Measurements from ENCODE around the gene SGCD.

Gene SGCD

DNA sequence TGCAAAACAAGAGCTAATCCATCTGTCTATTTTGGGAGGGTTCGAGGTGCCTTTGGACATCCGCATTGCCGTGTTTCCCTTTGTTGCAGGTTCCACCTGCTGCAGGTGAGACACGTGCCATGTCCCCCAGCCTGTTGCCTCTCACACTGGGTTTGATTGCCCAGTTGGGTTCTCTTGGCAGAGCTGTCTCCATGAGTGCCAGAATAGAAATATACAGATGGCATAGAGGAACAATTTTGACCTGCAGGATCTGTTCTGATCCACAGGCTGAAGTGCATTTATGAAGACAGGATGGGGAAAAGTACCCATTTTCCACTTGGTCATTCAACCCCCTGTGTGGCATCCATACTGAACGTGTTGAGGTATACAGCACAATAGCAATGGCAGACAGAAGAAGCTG lies 178.1 kb downstream of the SGCD start:
- H3K36me3 ChIP-seq (ENCODE audit: control insufficient read depth, insufficient read depth, low read length) = no peaks in the 10 kb centered on the region
- no peaks in the 10 kb centered on the region for H3K4me1 ChIP-seq (ENCODE audit: control insufficient read depth, insufficient read depth, low read length, poor library complexity, severe bottlenecking)
- no peaks in the 10 kb centered on the region for H3K9me3 ChIP-seq (ENCODE audit: control insufficient read depth, low read length)
- no peak overlapping the region for H3K4me3 ChIP-seq (ENCODE audit: extremely low read depth, insufficient read depth, low read length, poor library complexity, severe bottlenecking)
- no peak overlapping the region for H3K27ac ChIP-seq (ENCODE audit: low read depth, low read length, severe bottlenecking)
- 96 to 100% methylated on average over 4 of the region's 5 CpGs for WGBS, 2 experiments (ENCODE audit: insufficient coverage in 2 of 2)

GRCh38 chr5:156513123-156513815 lies 186.3 kb downstream of the SGCD start:
- Histone ChIP-seq H3K4me3 (ENCODE audit: extremely low read depth, insufficient read depth, low read length, poor library complexity, severe bottlenecking) (no peak overlapping the region), H3K9me3 (ENCODE audit: control insufficient read depth, low read length) (no peaks in the 10 kb centered on the region), H3K4me1 (ENCODE audit: control insufficient read depth, insufficient read depth, low read length, poor library complexity, severe bottlenecking) (no peaks in the 10 kb centered on the region), H3K36me3 (ENCODE audit: control insufficient read depth, insufficient read depth, low read length) (no peaks in the 10 kb centered on the region), H3K27ac (ENCODE audit: low read depth, low read length, severe bottlenecking) (no peak overlapping the region)
- 33 to 89% methylated on average over 1 of the region's 2 CpGs for whole genome bisulfite sequencing, 2 experiments (ENCODE audit: insufficient coverage in 2 of 2)

GRCh38 chr5:156515121-156515520 lies 188.2 kb downstream of the SGCD start:
- H3K4me3 ChIP-seq (ENCODE audit: extremely low read depth, insufficient read depth, low read length, poor library complexity, severe bottlenecking) = no peak overlapping the region
- no peak overlapping the region for H3K27ac ChIP-seq (ENCODE audit: low read depth, low read length, severe bottlenecking)
- no peaks in the 10 kb centered on the region for H3K9me3 ChIP-seq (ENCODE audit: control insufficient read depth, low read length)
- WGBS, 2 experiments (ENCODE audit: insufficient coverage in 2 of 2) = 70 to 89% methylated on average over 1 of the region's 2 CpGs
- H3K4me1 ChIP-seq (ENCODE audit: control insufficient read depth, insufficient read depth, low read length, poor library complexity, severe bottlenecking) = no peaks in the 10 kb centered on the region
- H3K36me3 ChIP-seq (ENCODE audit: control insufficient read depth, insufficient read depth, low read length) = no peaks in the 10 kb centered on the region

DNA sequence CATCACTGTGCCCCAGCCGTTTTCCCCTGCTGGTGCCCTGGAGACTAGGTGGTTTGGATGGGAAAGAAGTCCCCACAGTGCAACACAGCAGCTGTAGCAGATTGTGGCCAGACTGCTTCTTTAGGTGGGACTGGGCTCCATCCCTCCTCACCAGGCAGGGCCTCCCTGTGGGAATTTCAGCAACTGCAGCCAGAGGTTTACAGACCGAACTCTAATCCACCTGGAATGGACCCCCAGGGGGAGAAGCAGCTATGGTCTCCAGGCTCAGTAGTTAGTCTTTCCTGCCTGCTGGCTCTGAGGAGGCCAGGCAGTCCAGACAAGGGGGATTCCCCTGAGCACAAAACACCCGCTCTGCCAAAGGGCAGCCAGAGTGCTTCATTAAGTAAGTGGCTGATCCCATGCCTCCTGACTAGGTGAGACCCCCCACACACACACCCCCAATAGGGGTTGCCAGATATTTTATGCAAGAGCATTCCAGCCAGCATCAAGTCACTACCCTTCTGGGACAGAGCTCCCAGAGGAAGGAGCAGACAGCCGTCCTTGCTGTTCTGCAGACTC lies 188.9 kb downstream of the SGCD start:
- Histone ChIP-seq H3K9me3 (ENCODE audit: control insufficient read depth, low read length) (no peaks in the 10 kb centered on the region), H3K36me3 (ENCODE audit: control insufficient read depth, insufficient read depth, low read length) (no peaks in the 10 kb centered on the region), H3K27ac (ENCODE audit: low read depth, low read length, severe bottlenecking) (no peak overlapping the region), H3K4me3 (ENCODE audit: extremely low read depth, insufficient read depth, low read length, poor library complexity, severe bottlenecking) (no peak overlapping the region), H3K4me1 (ENCODE audit: control insufficient read depth, insufficient read depth, low read length, poor library complexity, severe bottlenecking) (no peaks in the 10 kb centered on the region)
- WGBS, 2 experiments (ENCODE audit: insufficient coverage in 2 of 2) = 72 to 73% methylated on average over 2 to 4 of the region's 4 CpGs

GRCh38 chr5:156522651-156523529 lies 195.9 kb downstream of the SGCD start:
- Histone ChIP-seq H3K27ac (ENCODE audit: low read depth, low read length, severe bottlenecking) (no peak overlapping the region), H3K4me1 (ENCODE audit: control insufficient read depth, insufficient read depth, low read length, poor library complexity, severe bottlenecking) (no peaks in the 10 kb centered on the region)
- WGBS, 2 experiments (ENCODE audit: insufficient coverage in 2 of 2) = 78 to 91% methylated on average over 4 of the region's 5 CpGs

DNA sequence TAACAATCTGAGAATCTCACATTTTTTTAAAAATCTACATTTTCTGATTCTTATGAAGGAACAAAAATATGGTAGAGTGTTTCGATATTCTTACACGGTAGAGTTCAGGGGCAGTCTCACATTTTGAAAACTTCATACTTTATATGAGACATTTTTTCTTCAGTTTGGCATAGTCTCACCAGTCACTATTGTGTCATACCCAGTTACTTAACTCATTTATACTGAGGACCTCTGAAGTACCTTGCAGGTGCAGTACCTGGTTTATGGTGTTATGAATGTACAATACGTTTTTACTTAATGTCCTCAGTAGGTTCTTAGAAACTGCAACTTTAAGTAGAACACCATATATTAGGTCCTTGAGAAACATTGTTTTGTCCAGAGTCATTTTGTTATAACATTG lies 196.6 kb downstream of the SGCD start:
- H3K9me3 ChIP-seq (ENCODE audit: control insufficient read depth, low read length) = no peaks in the 10 kb centered on the region
- H3K27ac ChIP-seq (ENCODE audit: low read depth, low read length, severe bottlenecking) = no peak overlapping the region
- no peaks in the 10 kb centered on the region for H3K36me3 ChIP-seq (ENCODE audit: control insufficient read depth, insufficient read depth, low read length)
- H3K4me1 ChIP-seq (ENCODE audit: control insufficient read depth, insufficient read depth, low read length, poor library complexity, severe bottlenecking) = no peaks in the 10 kb centered on the region
- H3K4me3 ChIP-seq (ENCODE audit: extremely low read depth, insufficient read depth, low read length, poor library complexity, severe bottlenecking) = no peak overlapping the region
- no CpG with 5 or more reads among the region's 3 CpGs for WGBS, 2 experiments (ENCODE audit: insufficient coverage in 2 of 2)

More at GRCh38 chr5:156522651-156523529, 195.9 kb downstream of the SGCD start:
- H3K4me3 ChIP-seq (ENCODE audit: extremely low read depth, insufficient read depth, low read length, poor library complexity, severe bottlenecking) = no peak overlapping the region
- no peaks in the 10 kb centered on the region for H3K36me3 ChIP-seq (ENCODE audit: control insufficient read depth, insufficient read depth, low read length)
- no peaks in the 10 kb centered on the region for H3K9me3 ChIP-seq (ENCODE audit: control insufficient read depth, low read length)

- no peaks in the 10 kb centered on the region for H3K36me3 ChIP-seq (ENCODE audit: control insufficient read depth, insufficient read depth, low read length)
- 93 to 95% methylated on average over 7 of the region's 9 CpGs for WGBS, 2 experiments (ENCODE audit: insufficient coverage in 2 of 2)
- H3K27ac ChIP-seq (ENCODE audit: low read depth, low read length, severe bottlenecking) = no peak overlapping the region
- no peak overlapping the region for H3K4me3 ChIP-seq (ENCODE audit: extremely low read depth, insufficient read depth, low read length, poor library complexity, severe bottlenecking)
- H3K4me1 ChIP-seq (ENCODE audit: control insufficient read depth, insufficient read depth, low read length, poor library complexity, severe bottlenecking) = no peaks in the 10 kb centered on the region
- no peaks in the 10 kb centered on the region for H3K9me3 ChIP-seq (ENCODE audit: control insufficient read depth, low read length)
Measured at GRCh38 chr5:156526081-156526925, 199.3 kb downstream of the SGCD start.

DNA sequence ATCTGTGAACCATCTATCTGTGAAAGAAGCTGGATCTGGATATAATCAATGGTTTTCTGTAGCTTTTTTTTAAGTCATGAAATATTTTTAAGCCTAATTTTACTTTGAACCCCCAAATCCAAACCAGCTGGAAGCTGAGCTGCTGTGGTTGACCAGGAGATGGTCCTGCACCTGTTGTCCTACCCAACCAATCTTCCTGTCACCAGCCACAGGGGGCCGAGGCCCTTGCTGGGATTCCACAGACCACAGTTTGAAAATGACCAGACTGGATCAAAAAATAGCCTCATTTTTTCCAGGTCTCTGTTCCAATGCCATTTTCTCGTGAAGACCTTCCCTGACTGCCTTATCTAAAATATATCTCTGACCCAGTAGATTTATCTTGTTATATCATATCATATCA lies 200.6 kb downstream of the SGCD start:
- Histone ChIP-seq H3K27ac (ENCODE audit: low read depth, low read length, severe bottlenecking) (no peak overlapping the region), H3K9me3 (ENCODE audit: control insufficient read depth, low read length) (no peaks in the 10 kb centered on the region), H3K36me3 (ENCODE audit: control insufficient read depth, insufficient read depth, low read length) (no peaks in the 10 kb centered on the region), H3K4me1 (ENCODE audit: control insufficient read depth, insufficient read depth, low read length, poor library complexity, severe bottlenecking) (no peaks in the 10 kb centered on the region), H3K4me3 (ENCODE audit: extremely low read depth, insufficient read depth, low read length, poor library complexity, severe bottlenecking) (no peak overlapping the region)
- 69 to 91% methylated on average over 1 of the region's 2 CpGs for WGBS, 2 experiments (ENCODE audit: insufficient coverage in 2 of 2)

DNA sequence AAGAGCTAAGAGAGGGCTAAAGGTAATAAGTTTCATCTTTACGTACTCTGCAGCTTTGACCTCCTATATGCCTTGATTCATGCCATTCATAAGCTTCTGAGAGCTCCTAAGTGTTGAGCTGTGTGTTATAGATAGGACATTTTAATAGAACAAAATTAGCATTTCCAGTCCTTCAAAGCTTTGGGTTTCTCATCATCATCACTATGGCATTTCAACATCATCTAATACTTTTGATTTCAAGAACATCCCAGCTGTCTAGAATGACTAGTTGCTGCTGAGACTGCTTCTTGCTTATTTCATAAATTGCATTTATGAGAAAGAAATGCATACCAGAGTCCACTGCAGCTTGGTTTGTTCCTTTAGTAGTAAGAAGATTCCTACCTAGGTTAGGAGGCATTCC lies 201.7 kb downstream of the SGCD start:
- Histone ChIP-seq H3K36me3 (ENCODE audit: control insufficient read depth, insufficient read depth, low read length) (no peaks in the 10 kb centered on the region), H3K27ac (ENCODE audit: low read depth, low read length, severe bottlenecking) (no peak overlapping the region), H3K4me3 (ENCODE audit: extremely low read depth, insufficient read depth, low read length, poor library complexity, severe bottlenecking) (no peak overlapping the region), H3K9me3 (ENCODE audit: control insufficient read depth, low read length) (no peaks in the 10 kb centered on the region), H3K4me1 (ENCODE audit: control insufficient read depth, insufficient read depth, low read length, poor library complexity, severe bottlenecking) (no peaks in the 10 kb centered on the region)
- WGBS, 2 experiments (ENCODE audit: insufficient coverage in 2 of 2) = no CpG with 5 or more reads among the region's 1 CpG

DNA sequence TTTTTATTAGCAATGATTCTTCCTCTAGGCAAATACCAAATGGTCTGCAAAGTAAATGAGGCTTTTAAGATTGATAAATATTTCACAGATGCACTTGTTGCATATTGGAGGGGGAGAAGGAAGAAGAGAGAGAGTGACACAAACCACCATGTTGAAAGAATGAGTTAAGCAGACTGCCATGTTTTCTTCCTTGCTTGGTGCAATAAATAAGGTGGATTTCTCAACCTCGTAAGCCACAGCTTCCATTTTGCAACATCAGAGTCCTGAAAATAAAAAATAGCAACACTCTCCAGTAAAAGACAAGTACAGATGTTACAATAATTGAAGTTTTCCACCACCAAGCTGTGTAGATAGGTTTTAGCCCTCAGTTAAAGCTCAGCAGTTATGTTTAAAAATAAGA lies 202.9 kb downstream of the SGCD start:
- H3K4me1 ChIP-seq (ENCODE audit: control insufficient read depth, insufficient read depth, low read length, poor library complexity, severe bottlenecking) = no peaks in the 10 kb centered on the region
- no peaks in the 10 kb centered on the region for H3K36me3 ChIP-seq (ENCODE audit: control insufficient read depth, insufficient read depth, low read length)
- H3K27ac ChIP-seq (ENCODE audit: low read depth, low read length, severe bottlenecking) = no peak overlapping the region
- no CpG with 5 or more reads among the region's 1 CpG for WGBS, 2 experiments (ENCODE audit: insufficient coverage in 2 of 2)
- H3K4me3 ChIP-seq (ENCODE audit: extremely low read depth, insufficient read depth, low read length, poor library complexity, severe bottlenecking) = no peak overlapping the region
- no peaks in the 10 kb centered on the region for H3K9me3 ChIP-seq (ENCODE audit: control insufficient read depth, low read length)

All from mesodermal cell (in vitro differentiated cells).